ENCODE results near the gene GLRX5.

GLRX5 gene

GRCh38 chr14:95494456-95494855 is 40.4 kb upstream of the GLRX5 start:
- no peak overlapping the region for H3K4me3 ChIP-seq (ENCODE audit: low read depth, low read length)
- TF ChIP-seq CTCF (IDR thresholded peaks at IDR 0.05; ENCODE audit: borderline replicate concordance, insufficient read depth, low read depth, low read length), result no peak

GRCh38 chr14:95495076-95495475 is 39.8 kb upstream of the GLRX5 start:
- no peak for TF ChIP-seq CTCF (IDR thresholded peaks at IDR 0.05; ENCODE audit: borderline replicate concordance, insufficient read depth, low read depth, low read length)

GRCh38 chr14:95495538-95496025 is 39.3 kb upstream of the GLRX5 start:
- no peak for TF ChIP-seq CTCF (IDR thresholded peaks at IDR 0.05; ENCODE audit: borderline replicate concordance, insufficient read depth, low read depth, low read length)
- H3K4me3 ChIP-seq (ENCODE audit: low read depth, low read length), result peak overlapping the region; percentile 31

More at GRCh38 chr14:95495076-95495475, 39.8 kb upstream of the GLRX5 start:
- no peak overlapping the region for H3K4me3 ChIP-seq (ENCODE audit: low read depth, low read length)

- H3K4me3 ChIP-seq (ENCODE audit: low read depth, low read length), result peak overlapping the region; percentile 31
- TF ChIP-seq CTCF (IDR thresholded peaks at IDR 0.05; ENCODE audit: borderline replicate concordance, insufficient read depth, low read depth, low read length), result no peak
Observed at GRCh38 chr14:95496111-95496681, 38.7 kb upstream of the GLRX5 start.

GRCh38 chr14:95496690-95497259 is 38.1 kb upstream of the GLRX5 start:
- no peak overlapping the region for H3K4me3 ChIP-seq (ENCODE audit: low read depth, low read length)
- no peak for TF ChIP-seq CTCF (IDR thresholded peaks at IDR 0.05; ENCODE audit: borderline replicate concordance, insufficient read depth, low read depth, low read length)

GRCh38 chr14:95497561-95498011 is 37.3 kb upstream of the GLRX5 start:
- no peak for TF ChIP-seq CTCF (IDR thresholded peaks at IDR 0.05; ENCODE audit: borderline replicate concordance, insufficient read depth, low read depth, low read length)
- H3K4me3 ChIP-seq (ENCODE audit: low read depth, low read length), result no peak overlapping the region
